COLO668 (cell line): ENCODE measurements around the gene HTRA3.

Experiments
- DNase-seq: peaks from one replicate; lab custom pipeline; 2025; ENCODE audit not compliant: unreplicated experiment; lab: John Stamatoyannopoulos, UW

Gene HTRA3

DNA sequence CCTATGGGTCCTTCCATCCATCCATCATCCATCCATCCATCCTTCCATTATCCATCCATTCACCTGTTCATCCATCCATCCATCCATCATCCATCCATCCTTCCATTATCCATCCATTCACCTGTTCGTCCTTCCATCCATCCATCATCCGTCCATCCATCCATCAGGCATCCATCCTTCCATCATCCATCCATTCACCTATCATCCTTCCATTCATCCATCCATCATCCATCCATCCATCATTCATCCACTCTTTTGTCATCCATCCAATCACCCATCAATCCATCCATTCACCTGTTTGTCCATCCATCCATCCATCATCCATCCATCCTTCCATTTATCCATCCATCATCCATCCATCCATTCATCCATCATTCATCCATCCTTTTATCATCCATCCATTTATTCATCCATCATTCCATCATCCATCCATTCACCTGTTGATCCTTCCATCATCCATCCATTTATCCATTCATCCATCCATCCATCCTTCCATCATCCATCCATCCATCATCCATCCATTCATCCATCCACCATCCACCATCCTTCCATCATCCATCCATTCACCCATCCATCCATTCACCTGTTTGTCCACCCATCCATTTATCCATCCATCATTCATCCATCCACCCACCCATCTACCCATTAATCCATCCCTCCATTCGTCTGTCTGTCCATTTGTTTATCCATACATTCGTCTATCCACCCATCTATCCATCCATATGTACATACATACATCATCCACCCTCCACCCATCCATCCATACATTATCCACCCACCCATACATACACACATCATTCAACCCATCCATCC lies 35.7 kb upstream of the HTRA3 start:
- no peak for DNase-seq

DNA sequence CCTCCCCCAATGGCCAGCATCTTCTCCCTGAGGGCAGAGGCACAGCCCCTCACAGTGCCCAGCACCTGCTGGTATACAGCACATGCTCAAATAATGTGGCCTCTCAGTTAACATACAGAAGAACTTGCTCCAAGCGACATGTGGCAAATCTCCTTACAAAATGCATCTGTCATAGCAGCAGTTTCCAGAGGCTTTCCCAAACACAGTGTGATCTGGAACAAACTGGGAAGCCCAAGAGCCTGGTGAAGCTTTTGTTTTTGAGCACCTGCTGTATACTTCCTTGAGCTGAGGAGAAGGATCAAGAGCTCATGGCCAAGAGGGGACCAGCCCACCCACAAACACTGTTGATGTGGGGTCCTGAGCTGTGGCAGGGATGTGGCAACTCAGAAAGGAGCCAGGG lies 34.8 kb upstream of the HTRA3 start:
- DNase-seq, result no peak

DNA sequence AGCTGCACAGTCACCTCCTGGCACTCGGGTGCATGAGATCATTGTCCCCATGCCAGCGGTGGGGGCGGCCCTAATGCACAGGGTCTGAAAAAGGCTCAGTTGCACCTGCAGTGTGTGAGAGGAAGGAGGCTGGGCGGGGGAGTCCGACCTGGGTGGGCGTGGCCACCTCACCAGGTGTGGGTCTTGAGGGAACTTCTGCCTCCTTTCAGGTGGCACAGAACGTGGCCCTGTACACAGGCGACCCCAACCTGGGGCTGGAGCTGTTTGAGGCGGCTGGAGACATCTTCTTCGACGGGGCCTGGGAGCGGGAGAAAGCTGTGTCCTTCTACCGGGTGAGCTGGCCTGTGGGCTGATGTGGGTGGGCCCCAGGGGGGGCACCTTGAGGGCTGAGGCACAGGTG lies 34.3 kb upstream of the HTRA3 start:
- peak; percentile 88 for DNase-seq

DNA sequence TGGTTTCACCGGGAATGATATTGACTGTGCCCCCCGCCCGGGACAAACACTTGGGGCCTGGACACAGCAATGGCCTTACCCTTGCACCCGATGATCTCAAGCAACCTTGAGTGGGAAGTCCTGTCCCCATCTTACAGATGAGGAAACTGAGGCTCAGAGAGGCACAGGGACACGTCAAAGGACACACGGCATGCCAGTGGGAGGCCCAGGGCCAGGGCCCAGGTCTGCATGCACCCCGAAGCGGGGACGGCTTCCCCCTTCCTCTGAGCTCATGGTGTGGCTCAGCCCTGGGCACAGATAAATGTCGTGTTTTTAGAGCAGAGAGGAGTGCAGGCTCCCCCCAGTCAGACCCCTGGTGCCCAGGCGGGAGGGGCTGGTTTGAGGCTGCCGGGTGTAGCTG lies 33.9 kb upstream of the HTRA3 start:
- no peak for DNase-seq

DNA sequence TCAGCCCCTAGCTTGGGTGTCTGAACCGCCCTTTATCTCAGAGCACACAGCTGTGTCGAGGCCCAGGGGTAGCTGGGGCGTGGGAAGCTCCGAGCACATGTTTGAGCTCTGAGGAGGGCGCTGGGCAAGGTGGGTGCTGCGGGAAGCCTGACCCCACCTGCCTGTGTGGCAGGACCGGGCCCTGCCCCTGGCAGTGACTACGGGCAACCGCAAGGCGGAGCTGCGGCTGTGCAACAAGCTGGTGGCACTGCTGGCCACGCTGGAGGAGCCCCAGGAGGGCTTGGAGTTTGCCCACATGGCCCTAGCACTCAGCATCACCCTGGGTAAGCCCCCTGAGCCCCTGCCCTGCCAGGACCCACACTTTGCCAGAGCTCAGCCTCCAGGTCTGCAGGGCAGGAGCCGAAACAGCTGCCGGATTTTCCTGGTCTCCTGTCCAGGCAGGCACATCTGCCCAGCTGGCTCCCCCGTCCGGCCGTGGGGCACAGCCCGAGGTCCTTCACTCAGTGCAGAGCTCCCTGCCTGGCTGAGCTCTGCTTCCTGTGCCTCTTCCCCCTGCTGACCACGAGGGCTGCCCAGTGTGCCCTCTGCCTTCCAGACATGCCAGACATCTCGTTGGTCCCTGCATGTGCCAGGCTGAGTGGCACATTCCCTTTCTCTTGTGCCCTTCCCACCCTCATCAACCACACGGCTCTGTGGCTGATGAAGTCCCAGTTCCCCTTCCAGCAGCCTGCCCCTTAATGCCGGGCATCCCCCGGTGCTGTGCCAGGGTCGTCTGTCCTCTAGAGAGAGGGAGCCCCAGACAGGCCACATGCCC lies 33.2 kb upstream of the HTRA3 start:
- no peak for DNase-seq

DNA sequence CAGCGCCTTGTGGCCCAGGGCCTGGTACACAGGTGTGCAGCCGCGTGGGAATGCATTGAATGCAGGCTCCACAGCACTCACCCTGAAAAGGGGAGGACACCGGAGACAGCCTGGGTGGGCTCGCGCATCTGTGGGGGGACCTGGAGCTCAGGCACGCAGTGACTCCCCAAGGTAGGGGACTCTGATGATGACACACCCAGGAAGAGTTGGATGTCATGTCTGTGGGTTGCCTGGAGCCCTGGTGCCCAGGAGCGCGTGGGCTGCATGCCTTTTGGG lies 32.7 kb upstream of the HTRA3 start:
- no peak for DNase-seq

DNA sequence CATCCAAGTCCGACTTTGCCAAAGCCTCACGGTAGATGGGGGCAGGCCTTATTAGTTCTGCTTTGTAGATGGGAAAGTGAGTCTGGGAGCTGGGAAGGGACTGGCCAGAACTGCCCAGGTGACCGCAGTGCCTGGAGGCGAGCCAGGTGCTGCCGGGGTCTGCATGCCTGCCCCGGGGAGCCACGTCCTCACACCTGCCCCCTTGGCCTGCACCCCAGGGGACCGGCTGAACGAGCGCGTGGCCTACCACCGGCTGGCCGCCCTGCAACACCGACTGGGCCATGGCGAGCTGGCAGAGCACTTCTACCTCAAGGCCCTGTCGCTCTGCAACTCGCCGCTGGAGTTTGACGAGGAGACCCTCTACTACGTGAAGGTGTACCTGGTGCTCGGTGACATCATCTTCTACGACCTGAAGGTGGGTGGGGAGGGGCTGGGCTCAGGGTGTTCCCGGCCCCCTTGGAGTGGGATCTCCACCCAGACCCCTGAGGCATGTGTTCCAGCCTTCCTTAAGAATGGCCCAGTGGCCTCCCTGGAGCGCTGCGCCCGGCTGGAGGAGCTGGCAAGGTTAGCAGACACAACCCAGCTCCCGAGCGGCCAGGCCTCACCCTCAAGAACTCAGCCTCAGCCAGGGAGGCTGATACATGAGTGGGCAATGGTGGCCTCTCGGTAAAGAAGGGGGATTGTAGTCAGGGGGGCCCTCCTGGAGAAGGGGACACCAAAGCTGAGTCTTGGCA lies 32.1 kb upstream of the HTRA3 start:
- no peak for DNase-seq

DNA sequence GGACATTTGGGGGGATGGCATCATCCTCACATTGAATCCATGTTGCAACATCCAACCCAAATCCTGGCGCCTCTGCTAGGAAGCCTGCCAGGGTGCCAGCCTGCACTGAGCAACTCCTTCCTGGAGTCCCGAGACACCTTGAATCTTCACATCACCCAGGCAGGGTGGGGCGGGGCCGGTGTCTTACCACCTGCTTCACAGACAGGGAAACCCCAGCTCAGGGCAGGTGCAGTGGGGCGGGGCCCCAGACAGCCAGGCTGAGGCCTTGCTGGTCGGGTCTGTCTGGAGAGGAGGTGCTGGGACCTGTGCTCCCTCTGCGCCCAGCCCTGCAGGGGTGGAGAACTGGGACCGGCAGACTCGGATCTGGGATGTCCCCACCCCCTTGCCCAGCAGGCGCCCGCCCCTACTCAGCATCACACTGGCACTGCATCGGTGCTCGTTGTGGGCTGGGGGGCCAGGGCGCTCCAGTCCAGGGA lies 31.5 kb upstream of the HTRA3 start:
- DNase-seq, result peak; percentile 84

DNA sequence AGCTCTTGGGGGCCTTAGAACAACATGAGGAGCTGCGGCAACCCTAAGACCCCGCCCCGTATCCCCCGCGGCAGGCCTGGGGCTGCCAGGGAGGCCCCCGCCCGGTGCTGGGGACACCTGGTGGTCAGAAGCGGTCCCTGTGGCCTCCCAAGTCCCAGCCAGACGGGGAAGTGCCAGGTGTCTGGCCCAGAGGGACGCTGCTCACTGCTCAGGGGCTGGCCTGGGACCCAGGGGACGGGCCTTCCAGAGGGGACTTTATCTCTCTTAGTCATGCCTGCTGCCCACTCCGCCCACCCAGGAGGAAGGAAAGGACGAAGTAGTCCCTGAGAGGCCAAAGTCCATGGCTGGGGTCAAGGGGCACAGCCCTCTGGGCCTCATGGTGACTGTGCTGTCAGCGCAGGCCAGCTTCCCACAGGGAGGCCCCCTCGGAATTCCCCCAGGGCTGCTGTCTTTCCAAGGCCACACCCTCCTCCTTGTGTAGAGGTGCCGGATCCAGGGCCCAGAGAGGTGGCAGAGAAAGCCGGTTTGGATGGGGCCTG lies 31.0 kb upstream of the HTRA3 start:
- peak; percentile 53 for DNase-seq

DNA sequence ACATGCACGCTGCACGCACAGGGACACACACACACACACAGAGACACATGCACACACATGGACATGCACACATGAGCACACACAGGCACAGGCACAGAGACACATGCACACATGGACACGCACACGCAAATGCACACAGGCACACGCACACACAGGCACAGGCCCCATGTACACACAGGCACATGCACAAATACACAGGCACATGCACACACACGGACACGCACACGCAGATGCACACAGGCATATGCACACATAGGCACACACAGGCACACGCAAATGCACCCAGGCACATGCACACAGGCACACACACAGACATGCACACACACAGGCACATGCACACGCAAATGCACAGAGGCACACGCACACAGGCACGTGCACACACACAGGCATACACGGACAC lies 30.3 kb upstream of the HTRA3 start:
- DNase-seq, result no peak

DNA sequence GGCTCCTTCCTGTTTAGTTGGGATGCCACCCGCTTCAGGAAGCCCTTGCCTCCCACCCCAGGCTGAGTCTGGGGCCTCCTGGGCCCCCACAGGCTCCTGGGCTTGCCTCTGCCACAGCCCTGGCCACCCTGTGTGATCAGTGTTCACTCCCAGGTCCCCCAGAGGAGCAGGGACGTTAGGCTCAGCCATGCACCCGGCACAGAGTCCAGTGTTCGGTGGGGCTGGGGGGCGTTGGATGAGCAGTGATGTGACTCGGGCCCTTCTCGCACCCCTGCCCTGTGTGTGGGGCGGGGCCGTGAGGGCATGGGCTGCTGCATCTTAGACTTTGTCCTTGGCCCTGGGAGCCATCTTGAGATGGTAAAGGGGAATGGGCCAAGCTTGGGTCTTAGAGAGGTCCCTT lies 29.9 kb upstream of the HTRA3 start:
- no peak for DNase-seq

DNA sequence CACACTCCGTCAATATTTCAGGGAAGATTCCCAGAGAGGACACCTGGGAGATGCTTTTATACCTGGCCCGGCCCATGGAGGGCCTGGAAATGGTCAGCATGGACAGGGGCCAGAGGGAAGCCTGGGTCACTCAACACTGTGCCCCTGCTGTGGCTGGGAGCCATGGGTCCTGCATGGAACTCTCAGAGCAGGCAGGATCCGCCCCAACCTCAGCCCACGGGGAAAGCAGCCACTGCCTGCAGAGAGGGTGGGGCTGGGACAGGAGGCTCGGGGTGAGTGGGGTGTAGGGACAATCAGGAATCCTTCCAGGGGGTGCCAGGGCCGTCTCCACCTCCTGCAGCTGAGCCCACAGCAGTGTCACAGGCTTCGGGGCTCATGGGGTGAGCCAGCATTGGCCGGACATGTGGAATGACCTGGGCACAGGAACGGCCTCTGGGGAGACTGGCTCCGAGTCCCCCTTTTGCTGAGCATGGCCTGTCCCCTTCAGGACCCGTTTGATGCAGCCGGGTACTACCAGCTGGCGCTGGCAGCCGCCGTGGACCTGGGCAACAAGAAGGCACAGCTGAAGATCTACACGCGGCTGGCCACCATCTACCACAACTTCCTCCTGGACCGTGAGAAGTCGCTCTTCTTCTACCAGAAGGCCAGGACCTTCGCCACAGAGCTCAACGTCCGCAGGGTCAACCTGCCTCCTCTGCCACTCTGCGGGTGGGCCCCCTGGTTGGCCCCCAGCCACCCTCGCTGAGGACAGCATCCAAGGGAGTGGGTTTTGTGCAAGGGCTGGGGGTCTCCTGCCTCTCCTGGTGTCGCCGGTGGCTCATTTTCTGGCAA lies 29.1 kb upstream of the HTRA3 start:
- DNase-seq, result no peak

DNA sequence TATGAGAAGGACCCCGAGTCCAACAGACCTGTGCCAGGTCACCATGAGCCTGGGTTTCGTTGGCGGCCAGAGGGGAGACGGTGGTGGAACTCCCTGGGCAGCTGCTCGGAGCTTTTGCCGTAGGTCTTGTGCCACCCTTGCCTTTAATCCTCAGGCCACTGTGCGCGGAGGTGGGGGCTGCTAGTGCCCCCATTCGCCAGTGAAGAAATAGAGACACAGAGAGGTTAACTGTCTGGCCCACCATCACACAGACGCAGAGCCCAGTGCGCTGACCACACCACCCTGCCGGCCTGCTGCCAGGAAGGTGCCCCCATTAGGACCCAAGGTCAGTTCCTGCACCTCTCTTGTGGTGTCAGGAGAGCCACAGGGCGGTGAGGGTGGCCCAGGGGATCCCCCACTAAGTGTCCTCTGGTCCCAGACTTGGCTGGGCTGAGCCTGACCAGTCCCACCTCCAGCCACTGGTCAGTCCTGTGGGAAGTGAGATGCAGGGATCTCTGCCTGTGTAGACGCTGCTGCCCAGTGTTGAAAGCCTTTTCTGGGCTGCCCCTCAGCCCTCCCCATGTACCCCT lies 28.3 kb upstream of the HTRA3 start:
- DNase-seq, result no peak

DNA sequence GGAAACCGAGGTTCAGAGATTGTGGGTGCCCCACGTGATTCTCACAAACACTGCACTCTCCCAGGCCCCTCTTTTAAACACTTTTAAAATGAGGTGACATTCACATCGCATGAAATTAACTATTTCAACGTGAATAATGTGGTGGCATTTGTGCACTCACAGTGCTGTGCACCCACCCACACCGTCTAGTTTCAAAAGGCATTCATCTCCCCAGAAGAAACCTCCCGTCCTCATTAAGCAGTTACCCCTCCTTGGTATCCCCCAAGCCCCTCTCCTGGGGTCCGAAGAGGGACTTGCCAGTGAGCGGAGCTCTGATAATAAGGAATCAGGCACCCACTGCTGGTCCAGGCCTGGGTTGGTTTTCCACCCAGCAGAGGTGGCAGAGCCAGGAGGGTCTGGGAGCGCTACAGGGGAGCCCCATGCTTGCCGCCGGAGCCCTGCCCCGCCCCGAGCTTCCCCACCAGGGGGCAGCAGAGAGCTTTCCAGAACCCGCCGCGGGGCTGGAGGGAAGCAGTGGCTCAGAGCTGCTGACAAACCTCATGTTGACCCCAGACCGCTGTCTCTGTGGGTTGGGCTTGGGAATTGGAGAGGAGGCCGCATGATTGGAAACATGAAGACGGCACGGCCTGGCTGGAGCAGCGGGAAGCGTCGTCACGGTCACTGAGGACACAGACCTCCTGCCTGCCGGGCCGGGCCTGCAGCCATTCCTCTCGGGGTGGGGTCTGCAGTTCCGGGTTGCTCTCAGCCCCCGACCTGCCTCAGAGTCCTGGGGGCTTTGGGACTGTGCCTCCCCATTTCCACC lies 27.5 kb upstream of the HTRA3 start:
- peak; percentile 68 for DNase-seq

DNA sequence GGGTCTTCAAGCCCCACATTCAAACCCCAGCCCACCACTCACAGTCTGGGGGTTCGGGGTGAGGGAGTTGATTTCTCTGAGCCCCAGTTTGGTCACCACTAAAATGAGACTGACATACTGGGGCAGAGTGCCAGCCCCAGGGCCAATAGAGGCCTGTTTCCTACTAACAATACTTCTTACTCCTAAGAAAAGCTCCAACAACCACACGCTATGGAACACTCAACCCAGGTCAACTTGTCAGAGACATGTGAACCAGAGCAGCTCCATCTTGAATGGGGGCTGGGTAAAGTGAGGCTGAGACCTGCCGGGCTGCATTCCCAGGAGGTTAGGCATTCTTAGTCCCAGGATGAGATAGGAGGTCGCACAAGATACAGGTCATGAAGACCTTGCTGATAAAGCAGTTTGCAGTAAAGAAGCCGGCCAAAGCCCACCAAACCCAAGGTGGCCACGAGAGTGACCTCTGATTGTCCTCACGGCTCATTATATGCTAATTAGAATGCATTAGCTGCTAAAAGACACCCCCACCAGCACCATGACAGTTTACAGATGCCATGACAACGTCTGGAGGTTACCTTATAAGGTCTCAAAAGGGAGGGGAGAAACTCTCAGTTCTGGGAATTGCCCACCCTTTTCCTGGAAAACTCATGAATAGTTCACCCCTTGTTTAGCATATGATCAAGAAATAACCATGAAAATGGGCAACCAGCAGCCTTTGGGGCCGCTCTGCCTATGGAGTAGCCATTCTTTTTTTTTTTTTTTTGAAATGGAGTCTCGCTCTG lies 26.6 kb upstream of the HTRA3 start:
- no peak for DNase-seq

DNA sequence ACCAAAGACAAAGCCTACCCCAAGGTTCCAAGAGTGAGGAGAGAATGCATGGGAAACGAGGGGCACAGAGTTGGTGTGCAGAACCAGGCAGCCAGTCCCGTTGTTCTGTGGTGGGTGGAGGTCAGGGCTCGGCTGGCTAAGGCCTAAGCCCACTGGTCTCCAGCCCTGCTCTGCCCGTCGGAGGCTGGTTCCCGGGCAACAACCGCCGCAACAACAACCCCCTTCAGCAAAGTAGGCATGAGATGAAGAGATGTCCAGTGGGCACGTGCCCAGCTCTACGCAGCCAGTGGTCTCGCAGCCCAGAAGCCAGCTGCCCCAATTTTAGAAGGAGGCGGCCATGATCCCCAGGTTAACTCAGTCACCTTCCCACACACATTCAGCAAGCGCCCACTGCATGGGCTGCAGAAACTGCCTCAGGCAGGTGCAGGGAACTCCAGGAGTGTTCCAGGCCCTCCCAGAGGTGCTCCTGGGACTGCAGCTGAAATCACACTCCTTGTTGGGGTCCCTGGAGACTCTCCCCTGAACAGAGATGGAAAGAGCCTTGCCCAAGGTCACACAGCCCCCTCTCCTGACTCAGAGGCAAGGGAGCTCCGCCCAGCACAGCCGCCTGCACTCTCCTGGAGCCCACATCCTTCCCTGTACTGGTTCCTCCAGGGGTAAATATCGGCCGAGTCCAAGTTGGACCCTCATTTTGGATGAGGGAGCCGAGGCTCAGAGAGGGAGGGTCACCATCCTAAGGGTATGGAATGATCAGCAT lies 25.4 kb upstream of the HTRA3 start:
- DNase-seq, result no peak

DNA sequence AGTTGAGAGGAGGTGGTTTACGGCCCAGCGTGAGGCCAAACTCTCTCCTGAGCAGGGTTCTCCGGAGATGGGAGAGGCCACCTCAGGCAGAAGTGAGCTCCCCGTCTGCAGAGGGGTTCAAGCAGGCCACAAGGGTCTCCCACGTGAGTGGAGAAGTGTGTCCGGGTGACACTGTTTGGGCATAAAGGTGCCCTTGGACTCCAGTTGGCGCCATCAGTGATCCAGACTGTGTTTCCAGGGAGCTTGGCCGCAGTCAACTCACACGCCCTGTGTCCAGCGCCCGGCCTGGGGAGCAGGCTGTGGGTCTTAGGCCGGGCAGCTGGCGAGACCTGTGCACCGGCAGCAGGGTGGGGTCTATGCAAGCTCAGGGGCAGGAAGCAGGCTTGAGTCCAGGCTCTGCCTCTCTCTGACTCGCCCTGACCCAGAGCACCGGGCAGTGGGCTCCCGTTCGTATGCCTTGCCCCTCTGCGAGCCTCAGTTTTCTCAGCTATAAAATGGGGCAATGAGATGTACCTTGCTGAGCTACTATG lies 24.6 kb upstream of the HTRA3 start:
- no peak for DNase-seq
